Ovary (tissue), 3 donors: ENCODE measurements around the gene STK32C.

Experiments used
- CTCF ChIP-seq, 3 donors: fragments of 450-650 bp in 2 of 3; fragments of 200-600 bp in 1 of 3; IDR thresholded peaks; one replicate each; pipeline versions ENCODE4 v1.5.1 to v1.8.0; 2016 to 2022; ENCODE audit warnings: antibody characterized with exemption in 3 of 3, mild to moderate bottlenecking in 1 of 3
- POLR2A ChIP-seq: fragments of 450-650 bp; IDR thresholded peaks from one replicate; pipeline ENCODE4 v1.6.1; 2017; ENCODE audit warnings: antibody characterized with exemption, mild to moderate bottlenecking, moderate library complexity
- donor health status: DM: no; HTN: no; CAD: no.

GRCh38 chr10:132196178-132197113 is 111.3 kb downstream of the STK32C start:
- TF ChIP-seq CTCF (IDR thresholded peaks at IDR 0.05): no peak
- no peak for TF ChIP-seq POLR2A
